Measurements from ENCODE around the gene AAMDC.
A peak's percentile ranks its signal among the peaks of the same experiment; 100 is the strongest.
"Not testable (repeated sequence)": the region's sequence is repeated elsewhere in the genome, so short reads cannot be mapped to it uniquely, and the experiment has no call there.

AAMDC gene

DNA sequence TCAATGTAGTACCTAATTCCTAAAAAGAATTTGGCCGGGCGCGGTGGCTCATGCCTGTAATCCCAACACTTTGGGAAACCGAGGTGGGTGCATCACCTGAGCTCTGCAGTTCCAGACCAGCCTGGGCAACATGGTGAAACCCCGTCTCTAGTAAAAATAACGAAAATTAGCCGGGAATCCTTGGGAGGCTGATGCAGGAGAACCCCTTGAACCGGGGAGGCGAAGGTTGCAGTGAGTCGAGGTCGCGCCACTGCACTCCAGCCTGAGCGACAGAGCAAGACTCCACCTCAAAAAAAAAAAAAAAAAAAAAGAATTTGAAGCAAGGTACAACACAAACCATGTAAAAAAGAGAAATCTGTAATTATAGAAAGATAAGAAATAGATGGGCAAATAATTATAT, 1.2 kb downstream of the AAMDC start:
- not testable (repeated sequence) for DNase-seq

DNA sequence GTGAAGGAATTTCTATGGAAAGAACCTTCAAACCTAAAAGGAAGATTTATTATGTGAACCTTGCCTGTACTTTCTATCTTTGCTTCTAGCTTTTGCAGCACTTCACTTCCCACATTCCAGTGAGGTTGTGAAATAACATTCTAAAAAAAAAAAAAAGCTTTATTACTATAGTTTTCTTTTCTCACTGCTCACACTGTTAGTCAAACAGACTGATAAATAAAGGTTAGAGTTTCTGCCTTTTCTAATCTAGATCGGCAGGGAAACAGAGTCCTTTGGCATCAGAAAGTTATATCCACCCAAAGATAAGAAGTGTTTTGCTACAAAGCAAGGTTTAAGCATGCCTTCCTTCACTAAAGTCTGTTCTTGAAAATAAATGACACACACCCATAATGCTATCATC, 2.8 kb downstream of the AAMDC start:
- DNase-seq = no peak

DNA sequence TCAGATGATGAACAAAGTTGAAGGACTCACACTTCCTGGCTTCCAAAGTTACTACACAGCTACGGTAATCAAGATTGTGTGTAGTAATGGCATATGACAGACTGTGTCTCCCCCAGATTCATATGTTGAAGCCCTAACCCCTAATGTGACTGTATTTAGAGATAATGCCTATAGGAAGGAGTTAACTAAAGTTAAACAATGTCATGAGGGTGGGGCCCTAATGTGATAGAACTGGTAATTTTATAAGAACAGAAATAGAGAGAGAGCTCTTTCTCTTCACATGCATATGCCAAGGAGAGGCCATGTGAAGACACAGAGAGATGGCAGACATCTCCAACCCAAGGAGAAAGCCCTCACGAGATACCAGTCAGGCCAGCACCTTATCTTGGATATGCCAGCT, 8.0 kb downstream of the AAMDC start:
- no peak for DNase-seq

DNA sequence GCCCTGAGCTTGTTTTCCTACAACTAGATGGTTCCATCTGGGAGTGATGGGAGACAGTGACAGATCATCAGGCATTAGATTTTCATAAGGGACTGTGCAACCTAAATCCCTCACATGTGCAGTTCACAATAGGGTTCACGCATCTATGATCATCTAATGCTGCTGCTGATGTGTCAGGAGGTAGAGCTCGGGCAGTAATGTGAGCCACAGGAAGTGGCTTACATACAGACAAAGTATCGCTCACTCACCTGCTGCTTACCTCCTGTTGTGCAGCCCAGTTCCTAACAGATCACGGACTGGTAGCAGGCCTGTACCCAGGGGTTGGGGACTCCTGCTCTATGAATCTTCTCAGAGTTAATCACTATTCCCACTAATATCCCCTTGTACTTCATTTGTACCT, 12.4 kb downstream of the AAMDC start:
- DNase-seq = no peak

DNA sequence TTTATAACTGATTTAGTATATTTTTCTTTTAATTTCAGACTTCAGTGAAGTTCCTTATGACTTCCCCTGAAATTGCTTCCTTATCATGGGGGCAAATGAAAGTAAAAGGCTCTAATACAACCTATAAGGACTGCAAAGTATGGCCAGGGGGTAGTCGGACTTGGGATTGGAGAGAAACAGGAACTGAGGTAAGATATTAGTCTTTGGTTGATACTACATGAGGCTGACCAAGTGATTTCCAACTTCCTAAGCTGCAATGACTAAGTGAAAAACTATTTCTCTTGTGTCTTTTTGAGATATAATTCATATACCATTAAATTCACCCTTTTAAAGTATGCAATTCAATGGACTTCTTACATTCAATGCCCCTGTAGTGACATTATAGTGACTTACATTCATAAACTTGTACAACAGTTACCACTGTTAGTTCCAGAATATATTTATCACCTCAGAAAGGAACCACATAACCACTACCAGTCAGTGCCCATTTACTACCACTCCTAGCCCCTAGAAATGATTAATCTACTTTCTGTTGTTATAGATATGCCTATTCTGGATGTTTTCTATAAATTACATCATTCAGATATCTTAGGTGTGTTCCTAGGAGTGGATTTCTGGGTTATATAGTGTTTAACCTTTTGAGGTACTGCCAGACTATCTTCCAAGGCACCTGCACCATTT, 21.6 kb downstream of the AAMDC start:
- DNase-seq = no peak

DNA sequence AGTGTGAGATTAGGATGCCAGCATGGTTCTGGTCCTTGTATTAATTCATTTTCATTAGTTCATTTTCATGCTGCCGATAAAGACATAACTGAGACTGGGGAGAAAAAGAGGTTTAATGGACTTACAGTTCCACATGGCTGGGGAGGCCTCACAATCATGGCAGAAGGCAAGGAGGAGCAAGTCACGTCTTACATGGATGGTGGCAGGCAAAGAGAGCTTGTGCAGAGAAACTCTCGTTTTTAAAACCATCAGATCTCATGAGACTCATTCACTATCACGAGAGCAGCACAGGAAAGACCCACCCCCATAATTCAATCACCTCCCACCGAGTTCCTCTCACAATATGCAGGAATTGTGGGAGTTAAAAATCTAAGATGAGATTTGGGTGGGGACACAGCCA, 22.8 kb downstream of the AAMDC start:
- DNase-seq = not testable (repeated sequence)

DNA sequence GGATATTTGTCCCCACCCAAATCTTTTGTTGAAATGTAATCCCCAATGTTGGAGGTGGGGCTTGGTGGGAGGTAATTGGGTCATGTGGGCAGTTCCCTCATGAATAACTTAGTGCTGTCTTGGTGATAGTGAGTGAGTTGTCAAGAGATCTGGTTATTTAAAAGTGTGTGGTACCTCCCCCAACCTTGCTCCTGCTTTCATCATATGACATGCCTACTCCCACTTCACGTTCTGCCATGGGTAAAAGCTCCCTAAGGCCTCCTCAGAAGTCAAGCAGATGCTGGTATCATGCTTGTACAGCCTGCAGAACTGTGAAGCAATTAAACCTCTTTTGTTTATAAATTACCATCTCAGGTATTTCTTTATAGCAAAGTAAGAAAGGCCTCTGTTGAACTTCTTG, 30.6 kb downstream of the AAMDC start:
- no peak for DNase-seq

DNA sequence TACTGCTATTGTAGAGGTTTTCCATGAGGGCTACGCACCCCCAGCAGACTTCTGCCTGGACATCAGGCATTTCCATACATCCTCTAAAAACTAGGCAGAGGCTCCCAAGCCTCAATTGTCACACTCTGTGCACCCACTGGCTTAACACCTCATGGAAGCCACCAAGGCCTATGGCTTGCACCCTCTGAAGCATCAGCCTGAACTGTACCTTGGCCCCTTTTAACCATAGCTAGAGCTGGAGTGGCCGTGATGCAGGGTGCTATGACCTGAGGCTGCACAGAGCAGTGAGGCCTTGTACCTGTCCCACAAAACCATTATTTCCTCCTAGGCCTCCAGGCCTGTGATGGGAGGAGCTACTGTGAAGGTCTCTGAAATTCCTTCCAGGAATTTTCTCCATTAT, 33.9 kb downstream of the AAMDC start:
- DNase-seq = no peak

DNA sequence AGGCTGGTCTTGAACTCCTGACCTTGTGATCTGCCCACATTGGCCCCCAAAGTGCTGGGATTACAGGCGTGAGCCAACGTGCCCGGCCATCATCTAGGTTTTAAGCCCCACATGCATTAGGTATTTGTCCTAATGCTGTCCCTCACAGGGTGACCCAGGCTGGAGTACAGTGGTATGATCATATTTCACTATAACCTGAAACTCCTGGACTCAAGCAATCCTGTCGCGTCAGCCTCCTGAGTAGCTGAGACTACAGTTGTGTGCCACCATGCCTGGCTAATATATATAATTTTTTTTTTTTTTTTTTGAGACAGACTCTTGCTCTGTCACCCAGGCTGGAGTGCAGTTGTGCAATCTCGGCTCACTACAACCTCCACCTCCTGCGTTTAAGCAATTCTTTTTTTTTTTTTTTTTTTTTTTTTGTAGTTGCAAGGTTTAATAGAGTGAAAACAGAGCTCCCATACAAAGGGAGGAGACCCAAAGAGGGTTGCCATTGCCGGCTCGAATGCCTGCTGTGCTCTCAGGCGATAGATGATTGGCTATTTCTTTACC, 37.0 kb downstream of the AAMDC start:
- not testable (repeated sequence) for DNase-seq

DNA sequence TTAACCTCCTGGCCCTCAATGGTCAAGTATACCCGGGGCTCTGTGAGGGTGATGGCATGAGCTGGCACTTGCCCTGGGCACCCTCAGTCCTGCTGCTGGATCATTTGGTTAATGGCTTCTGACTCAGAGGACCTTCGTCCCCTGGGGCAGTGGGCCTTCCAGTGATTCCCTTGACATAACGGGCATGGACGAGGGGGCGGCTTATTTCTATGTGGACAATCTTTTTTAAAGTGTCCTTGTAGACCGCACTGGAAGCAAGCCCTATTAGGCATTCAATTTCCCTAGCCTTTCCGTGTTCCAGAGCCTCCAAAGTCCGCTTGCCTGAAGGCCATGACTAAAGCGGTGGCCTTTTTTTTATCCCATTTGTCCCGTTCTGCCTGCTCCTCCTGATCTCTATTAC, 40.5 kb downstream of the AAMDC start:
- DNase-seq = not testable (repeated sequence)

DNA sequence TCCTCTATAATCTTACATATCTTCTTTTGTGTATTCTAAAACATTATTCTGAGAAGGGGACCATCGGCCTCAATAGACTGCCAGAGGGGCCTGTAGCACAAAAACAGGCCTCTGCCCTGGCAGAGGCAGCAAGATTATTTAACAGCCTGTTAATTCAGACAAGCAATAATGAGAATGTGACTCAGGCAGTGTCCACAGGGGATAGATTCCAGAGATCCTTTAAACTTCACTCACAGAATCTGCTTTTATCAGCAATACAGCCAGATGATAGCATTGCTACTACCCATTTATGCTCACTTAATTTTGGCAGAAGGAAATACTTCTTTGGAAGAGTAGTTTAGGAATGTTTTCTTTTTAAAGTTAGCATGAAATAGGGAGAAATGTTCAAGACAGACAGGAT, 44.9 kb downstream of the AAMDC start:
- no peak for DNase-seq

DNA sequence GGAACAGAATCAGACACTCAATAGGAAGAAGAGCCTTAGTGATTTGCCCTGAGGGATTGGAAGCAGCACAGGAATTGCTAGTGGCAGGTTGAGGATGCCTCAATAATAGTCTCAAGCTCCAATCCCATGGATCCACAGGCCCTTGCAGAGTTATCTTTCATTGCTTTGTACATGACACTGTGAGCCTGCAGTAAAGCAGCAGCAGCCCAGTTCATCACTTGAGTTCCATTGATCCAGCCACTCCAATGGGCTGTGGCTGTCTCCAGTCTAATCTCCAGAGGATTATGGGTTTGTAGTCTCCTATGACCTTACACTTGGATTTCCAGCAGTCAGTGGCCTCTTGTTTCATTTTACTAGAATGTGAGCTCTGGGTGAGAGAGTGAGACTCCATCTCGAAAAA, 45.4 kb downstream of the AAMDC start:
- DNase-seq = no peak

DNA sequence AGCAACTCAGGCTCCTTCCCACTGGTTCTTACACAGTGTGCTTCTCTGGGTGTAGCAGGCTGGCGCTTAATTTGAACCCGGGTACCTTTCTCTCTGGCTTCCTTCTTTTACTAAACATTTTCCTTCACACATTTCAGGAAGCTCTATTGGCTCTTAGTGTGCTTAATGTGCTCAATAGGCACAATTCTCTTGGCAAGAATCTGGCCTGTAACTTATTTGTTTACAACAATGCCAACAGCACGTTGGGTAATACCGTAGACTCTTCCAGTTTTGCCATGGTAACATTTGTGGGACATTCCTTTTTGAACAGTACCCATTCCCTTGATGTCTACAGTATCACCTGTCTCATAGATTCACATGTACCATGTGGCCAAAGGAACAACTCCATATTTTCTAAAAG, 47.8 kb downstream of the AAMDC start:
- no peak for DNase-seq

DNA sequence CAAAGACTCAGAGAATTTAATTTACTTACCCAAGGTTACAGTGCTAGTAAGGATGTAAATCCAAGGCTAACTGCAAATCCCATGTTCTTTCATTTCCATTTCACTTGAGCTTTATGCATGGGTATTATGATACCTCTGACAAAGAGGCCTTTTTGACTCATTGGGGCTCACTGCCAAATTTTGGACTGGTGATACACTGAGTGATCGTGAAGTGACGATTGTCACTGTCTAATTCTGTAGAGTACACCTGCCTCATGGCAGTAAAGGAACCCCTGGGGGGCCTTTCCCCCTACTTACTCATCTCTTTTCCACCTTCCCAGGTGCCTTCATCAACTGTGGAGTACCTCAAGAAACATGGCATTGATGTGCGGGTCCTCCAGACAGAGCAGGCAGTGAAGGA, 50.9 kb downstream of the AAMDC start:
- no peak for DNase-seq

DNA sequence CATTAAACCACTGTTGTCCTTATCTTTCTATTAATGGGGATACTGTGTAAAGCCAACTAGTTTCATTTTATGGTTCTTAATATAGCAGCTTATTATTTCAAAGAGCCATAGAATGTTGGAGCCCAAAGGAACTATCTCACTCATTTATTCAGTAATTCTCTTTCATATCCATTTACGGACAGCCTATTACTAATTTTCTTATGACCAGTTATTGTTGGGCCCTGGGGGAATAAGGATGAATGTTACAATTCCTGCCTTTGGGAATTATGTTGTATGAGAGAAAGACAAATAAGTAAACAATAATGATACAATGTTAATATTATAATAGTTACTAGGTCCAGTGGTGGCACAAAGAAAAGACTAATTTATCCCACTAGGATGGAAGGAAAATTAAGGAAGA, 52.4 kb downstream of the AAMDC start:
- DNase-seq = no peak

DNA sequence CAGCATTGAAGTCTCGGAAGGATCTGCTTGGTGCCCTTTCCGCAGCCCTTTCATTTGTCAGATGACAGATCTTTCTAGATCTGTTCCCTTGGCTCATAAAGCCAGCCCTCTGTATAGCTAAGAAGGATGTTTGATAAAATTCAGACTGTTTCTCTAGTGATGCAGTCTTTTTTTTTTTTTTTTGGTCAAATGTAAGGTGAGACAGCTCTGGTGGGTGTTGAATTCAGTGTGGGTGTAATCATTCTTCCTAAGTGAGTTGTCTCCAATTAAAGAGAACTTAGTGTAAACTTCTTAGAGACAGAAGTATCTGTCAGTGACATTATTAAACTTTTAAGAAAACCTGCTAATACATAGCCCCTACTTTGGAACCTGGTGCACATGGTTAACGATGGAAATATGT, 53.3 kb downstream of the AAMDC start:
- DNase-seq = no peak

DNA sequence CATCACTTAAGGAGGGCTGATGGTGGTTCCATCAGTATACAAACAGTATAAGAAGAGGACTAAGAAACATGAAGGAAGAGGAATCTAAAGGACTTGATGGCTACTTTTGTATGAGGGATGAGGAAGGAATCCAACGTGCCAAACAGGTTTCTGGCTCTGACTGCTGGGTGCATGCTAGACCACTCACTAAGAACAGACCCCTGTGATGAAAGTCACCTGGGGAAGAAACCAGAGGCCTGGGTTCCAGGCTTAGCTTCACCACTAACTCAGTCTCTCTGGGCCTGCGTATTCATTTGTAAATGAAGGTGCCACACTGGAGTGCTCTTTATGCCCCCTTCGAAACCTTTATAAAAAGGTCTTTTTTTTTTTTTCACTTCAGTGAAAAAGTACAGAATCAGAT, 55.1 kb downstream of the AAMDC start:
- DNase-seq = no peak

DNA sequence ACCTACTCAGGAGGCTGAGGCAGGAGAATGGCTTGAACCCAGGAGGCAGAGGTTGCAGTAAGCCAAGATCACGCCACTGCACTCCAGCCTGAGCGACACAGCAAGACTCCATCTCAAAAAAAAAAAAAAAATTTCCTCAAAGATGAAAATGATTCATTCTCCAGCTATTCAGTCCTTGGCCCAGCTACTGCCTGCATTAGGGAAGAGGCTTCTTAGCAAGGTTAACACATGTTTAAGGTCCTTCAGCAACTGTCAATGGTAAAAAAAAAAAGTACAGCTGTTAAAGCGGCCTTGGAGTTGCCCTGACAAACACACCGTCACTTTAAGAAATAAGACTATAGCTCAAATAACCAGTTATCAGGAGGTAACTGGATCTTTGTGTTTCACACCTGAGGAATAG, 57.3 kb downstream of the AAMDC start:
- not testable (repeated sequence) for DNase-seq

DNA sequence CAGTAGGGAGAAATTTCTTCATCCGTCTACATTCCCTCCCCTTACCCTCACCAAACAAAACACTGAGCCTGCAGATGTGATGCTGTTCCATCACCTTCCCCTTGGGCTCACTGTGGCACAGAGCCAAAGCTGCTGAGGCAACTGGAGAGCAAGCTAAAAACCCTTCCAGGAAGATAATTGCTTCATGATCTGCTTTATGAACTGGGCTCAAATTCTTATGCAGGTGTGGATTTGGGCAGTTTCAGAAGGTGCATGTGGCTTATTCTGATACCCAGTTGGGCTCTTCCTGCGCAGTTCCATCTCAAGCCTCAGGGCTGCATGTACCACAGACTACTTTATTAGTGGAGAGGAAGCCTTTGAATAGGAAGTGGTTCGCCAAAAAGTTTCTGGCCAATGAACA, 58.3 kb downstream of the AAMDC start:
- DNase-seq = peak; percentile 9

DNA sequence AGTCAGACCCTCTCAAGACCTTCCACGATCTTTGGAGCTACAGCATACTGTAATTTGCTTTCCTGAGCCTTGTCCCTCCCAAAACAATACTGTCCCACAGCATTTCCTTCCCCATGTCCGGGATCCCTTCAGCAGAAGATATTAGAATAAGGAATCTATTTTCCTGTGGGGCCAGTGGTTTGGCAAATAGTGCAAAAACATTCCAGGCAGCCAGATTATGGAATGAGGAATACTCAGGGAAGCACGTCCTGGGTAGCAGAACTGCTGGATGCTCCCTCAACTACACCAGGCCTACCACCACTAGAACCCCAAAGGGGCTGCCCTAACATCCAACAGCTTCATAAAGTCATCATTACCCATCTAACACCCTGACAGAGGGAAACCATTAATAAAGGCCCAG, 61.5 kb downstream of the AAMDC start:
- DNase-seq = no peak

DNA sequence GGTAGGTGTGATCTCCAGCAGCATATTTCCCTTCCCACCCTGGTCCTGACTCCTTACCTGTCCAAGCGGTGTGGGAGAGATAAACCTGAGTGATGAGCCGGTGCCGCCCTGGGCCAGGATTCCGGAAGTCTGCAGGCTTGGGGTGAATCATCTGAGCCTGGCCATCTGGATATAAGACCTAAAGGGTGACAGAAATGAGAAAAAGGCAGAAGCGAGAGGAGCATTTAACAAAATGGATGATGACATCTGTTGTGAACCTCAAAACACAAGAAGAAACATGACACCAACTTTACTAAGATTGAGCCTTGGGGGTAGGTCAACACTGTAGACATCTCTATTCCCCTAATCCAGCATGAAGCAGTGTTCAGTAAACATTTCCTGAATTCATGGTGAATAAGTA, 62.8 kb downstream of the AAMDC start:
- no peak for DNase-seq

DNA sequence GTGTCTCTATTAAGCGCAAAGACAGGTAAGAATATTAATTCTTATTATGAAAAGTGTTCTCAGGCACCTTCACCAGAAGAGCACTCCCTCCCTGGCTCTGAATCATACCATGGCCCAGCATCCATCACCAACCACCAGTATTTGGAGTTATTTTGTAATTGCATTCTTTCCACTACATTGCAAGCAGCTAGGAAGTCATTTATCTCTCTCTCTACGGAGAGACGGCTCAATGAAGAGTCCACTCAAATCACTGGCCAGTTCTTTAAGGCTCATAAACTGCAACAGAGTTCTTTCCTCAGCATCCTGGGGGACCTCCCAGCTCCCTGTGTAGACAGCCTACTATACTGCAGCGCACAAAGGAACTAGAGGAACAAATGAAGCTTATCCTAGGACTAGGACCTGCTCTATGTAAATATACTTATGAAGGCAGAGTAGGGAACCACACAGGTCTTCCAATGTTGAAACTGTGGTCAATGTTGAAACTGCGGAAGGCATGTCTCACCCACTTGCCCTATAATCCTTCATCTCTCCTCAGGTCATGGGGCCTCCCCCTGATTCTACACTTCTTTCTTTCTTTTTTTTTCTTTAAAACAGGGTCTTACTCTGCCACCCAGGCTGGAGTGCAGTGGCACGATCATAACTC, 63.4 kb downstream of the AAMDC start:
- no peak for DNase-seq

DNA sequence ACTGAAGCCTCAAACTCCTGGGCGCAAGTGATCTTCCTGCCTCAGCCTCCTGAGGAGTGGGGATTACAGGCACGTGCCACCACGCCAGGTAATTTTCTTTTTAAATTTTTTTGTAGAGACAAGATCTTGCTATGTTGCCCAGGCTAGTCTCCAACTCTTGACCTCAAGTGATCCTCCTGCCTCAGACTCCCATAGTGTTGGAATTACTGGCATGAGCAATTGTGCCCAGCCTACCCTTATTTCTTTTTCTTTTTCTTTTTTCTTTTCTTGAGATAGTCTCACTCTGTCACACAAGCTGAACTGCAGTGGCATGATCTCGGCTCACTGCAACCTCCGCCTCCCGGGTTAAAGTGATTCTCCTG, 63.9 kb downstream of the AAMDC start:
- no peak for DNase-seq

DNA sequence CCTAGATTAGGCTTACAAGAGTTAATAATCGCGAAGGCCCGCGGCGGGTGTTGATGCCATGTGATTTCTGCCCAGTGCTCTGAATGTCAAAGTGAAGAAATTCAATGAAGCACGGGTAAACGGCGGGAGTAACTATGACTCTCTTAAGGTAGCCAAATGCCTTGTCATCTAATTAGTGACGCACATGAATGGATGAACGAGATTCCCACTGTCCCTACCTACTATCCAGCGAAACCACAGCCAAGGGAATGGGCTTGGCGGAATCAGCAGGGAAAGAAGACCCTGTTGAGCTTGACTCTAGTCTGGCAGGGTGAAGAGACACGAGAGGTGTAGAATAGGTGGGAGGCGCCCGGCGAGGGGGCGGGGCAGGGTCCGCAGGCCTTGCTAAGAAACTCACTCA, 65.5 kb downstream of the AAMDC start:
- DNase-seq = no peak

DNA sequence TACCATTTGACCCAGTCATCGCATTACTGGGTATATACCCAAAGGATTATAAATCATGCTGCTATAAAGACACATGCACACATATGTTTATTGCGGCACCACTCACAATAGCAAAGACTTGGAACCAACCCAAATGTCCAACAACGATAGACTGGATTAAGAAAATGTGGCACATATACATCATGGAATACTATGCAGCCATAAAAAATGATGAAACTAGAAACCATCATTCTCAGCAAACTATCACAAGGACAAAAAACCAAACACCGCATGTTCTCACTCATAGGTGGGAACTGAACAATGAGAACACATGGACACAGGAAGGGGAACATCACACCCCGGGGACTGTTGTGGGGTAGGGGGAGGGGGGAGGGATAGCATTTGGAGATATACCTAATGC, 68.1 kb downstream of the AAMDC start:
- not testable (repeated sequence) for DNase-seq

All from activated CD4-positive, alpha-beta T cell treated with anti-CD3 and anti-CD28 coated beads, Interleukin-10, Interleukin-2, amounts not matched to agents 100 ng/mL and 50 ng/mL, durations not matched to agents 16 hours and 8 hours (primary cell).